CD8-positive, alpha-beta memory T cell (primary cell): Measurements from ENCODE around the gene CIP2A. TPM values are rescaled to one million over a fixed set of nuclear protein-coding genes. Genes with fewer than 3 reads are reported as not detected.

ENCODE experiments used
- CTCF ChIA-PET: fragments of 350-600 bp; sonication (Branson Sonifier 250); formaldehyde crosslinking; loops from one replicate; lab custom pipeline; 2021; ENCODE audit warnings: antibody characterized with exemption; lab: Charles Lee
- POLR2A ChIA-PET: fragments of 350-600 bp; sonication (Branson Sonifier 250); formaldehyde crosslinking; loops from one replicate; lab custom pipeline; 2021; ENCODE audit warnings: antibody characterized with exemption; lab: Charles Lee
- DNase-seq, 5 donors: peaks; one replicate each; pipeline versions ENCODE4 v3.0.0 to v3.0.0-alpha.2; 2020 to 2022; ENCODE audit warnings: mixed read lengths in 1 of 5
- H3K27ac ChIP-seq: one replicate; pipeline ENCODE4 v1.7.0; 2013; ENCODE audit warnings: low read depth, mild to moderate bottlenecking, low read length, moderate library complexity
- H3K27me3 ChIP-seq: 2 replicates; pipeline ENCODE4 v1.7.0; 2013; ENCODE audit warnings: low read length, mild to moderate bottlenecking; ENCODE audit not compliant: insufficient read depth, poor library complexity, severe bottlenecking
- H3K36me3 ChIP-seq: 2 replicates; pipeline ENCODE4 v1.7.0; 2013; ENCODE audit warnings: mild to moderate bottlenecking, low read length, moderate library complexity; ENCODE audit not compliant: insufficient read depth
- H3K4me1 ChIP-seq: 2 replicates; pipeline ENCODE4 v1.7.0; 2013; ENCODE audit warnings: mild to moderate bottlenecking, low read length, moderate library complexity; ENCODE audit not compliant: insufficient read depth
- H3K4me3 ChIP-seq: 2 replicates; pipeline ENCODE4 v1.7.0; 2013; ENCODE audit warnings: mild to moderate bottlenecking, low read length
- H3K9me3 ChIP-seq: 2 replicates; pipeline ENCODE4 v1.7.0; 2013; ENCODE audit warnings: mild to moderate bottlenecking, low read length
- H3K27ac Mint-ChIP-seq, 8 donors: one replicate each; pipeline ENCODE4 v1.8.0; 2020 to 2021; ENCODE audit warnings: mixed read lengths in 8 of 8, mild to moderate bottlenecking in 6 of 8, inconsistent platforms in 3 of 8, moderate library complexity in 3 of 8
- H3K27me3 Mint-ChIP-seq, 2 donors: one replicate each; pipeline ENCODE4 v1.8.0; 2020 to 2021; ENCODE audit warnings: mixed read lengths in 2 of 2, mild to moderate bottlenecking in 1 of 2, moderate library complexity in 1 of 2
- H3K36me3 Mint-ChIP-seq, 3 donors: one replicate each; pipeline ENCODE4 v1.8.0; 2020 to 2021; ENCODE audit warnings: mixed read lengths in 3 of 3, inconsistent platforms in 1 of 3, mild to moderate bottlenecking in 1 of 3
- H3K4me1 Mint-ChIP-seq, 3 donors: one replicate each; pipeline ENCODE4 v1.8.0; 2020 to 2021; ENCODE audit warnings: mixed read lengths in 3 of 3, inconsistent platforms in 1 of 3, mild to moderate bottlenecking in 1 of 3
- H3K4me3 Mint-ChIP-seq, 7 donors: one replicate each; pipeline ENCODE4 v1.8.0; 2020 to 2021; ENCODE audit warnings: mixed read lengths in 7 of 7, mild to moderate bottlenecking in 6 of 7, moderate library complexity in 4 of 7, inconsistent platforms in 2 of 7
- H3K9me3 Mint-ChIP-seq, 5 donors: one replicate each; pipeline ENCODE4 v1.8.0; 2020 to 2022; ENCODE audit warnings: mixed read lengths in 5 of 5, mild to moderate bottlenecking in 3 of 5, moderate library complexity in 2 of 5, inconsistent platforms in 1 of 5
- polyA plus RNA-seq: library from polyadenylated mRNA; unstranded; fragments of 300-500 nt; fragmentation: Illumina TruSeq; gene quantifications from one replicate; pipeline ENCODE4 v1.2.3, GENCODE V29; 2021
- total RNA-seq, 2 experiments: library from RNA; stranded (reverse); gene quantifications; one replicate each; pipeline ENCODE4 v1.2.3, GENCODE V29; 2021

CIP2A gene
- total and polyA plus RNA-seq, 3 experiments from 2014 or later: 3.5 to 42.6 (median 41.7) TPM

- POLR2A ChIA-PET: no interaction called here
- no peaks in the 10 kb centered on the region for H3K4me1 ChIP-seq
These were observed 64.0 kb downstream of the CIP2A start for GRCh38 chr3:108525256-108525655.

GRCh38 chr3:108524537-108524936 lies 64.7 kb downstream of the CIP2A start:
- POLR2A ChIA-PET: no interaction called here
- H3K36me3 ChIP-seq: no peaks in the 10 kb centered on the region
- peaks cover 4 to 6% of the 10 kb centered on the region in 2 donors for H3K27me3 Mint-ChIP-seq
- no peaks in the 10 kb centered on the region for H3K4me1 ChIP-seq
- no peaks in the 10 kb centered on the region for H3K9me3 ChIP-seq
- H3K9me3 Mint-ChIP-seq: no peaks in the 10 kb centered on the region
- CTCF ChIA-PET: no interaction called here
- no peak overlapping the region for H3K4me3 Mint-ChIP-seq
- no peak for DNase-seq
- H3K4me1 Mint-ChIP-seq: no peaks in the 10 kb centered on the region
- H3K4me3 ChIP-seq: no peak overlapping the region
- no peak overlapping the region for H3K27ac ChIP-seq
- H3K36me3 Mint-ChIP-seq: peaks cover 0 to 1% (median 0%) of the 10 kb centered on the region in 3 donors
- H3K27ac Mint-ChIP-seq: no peak overlapping the region
- no peaks in the 10 kb centered on the region for H3K27me3 ChIP-seq

More at GRCh38 chr3:108525256-108525655, 64.0 kb downstream of the CIP2A start:
- no peak overlapping the region for H3K4me3 Mint-ChIP-seq
- Histone ChIP-seq H3K27ac (no peak overlapping the region), H3K27me3 (no peaks in the 10 kb centered on the region), H3K36me3 (no peaks in the 10 kb centered on the region), H3K4me3 (no peak overlapping the region), H3K9me3 (no peaks in the 10 kb centered on the region)
- CTCF ChIA-PET: no interaction called here
- no peak for DNase-seq
- H3K36me3 Mint-ChIP-seq: peaks cover 0 to 1% (median 0%) of the 10 kb centered on the region in 3 donors
- no peak overlapping the region for H3K27ac Mint-ChIP-seq
- H3K27me3 Mint-ChIP-seq: peaks cover 7 to 13% of the 10 kb centered on the region in 2 donors
- no peaks in the 10 kb centered on the region for H3K9me3 Mint-ChIP-seq
- no peaks in the 10 kb centered on the region for H3K4me1 Mint-ChIP-seq

DNA sequence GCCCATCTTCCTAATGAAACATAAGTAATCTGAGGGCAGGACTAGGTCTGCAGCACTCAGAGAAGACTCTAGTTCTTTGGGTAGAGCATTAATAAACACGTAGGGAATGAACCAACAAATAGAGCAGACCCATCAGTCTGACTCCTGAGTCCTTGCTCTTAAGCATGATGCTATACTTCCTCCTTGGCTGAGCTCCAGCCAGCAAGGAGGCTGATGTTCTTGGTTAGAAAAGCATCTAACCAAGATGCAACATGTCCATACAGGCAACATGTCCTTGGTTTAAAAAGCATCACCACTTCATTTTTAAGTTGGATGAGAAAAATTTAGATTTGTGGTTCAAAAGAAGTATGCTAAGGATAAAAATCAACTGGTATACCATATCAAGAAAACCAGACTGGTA lies 70.3 kb downstream of the CIP2A start:
- H3K36me3 Mint-ChIP-seq: no peaks in the 10 kb centered on the region
- Histone ChIP-seq H3K9me3 (no peaks in the 10 kb centered on the region), H3K4me1 (no peaks in the 10 kb centered on the region), H3K4me3 (no peak overlapping the region), H3K36me3 (no peaks in the 10 kb centered on the region), H3K27me3 (no peaks in the 10 kb centered on the region), H3K27ac (no peak overlapping the region)
- ChIA-PET POLR2A (no interaction called here), CTCF (interaction anchor here (1.7 kb wide), 1 partner anchor 41 kb away, joined by 4 read pairs; no protein-coding TSS in a partner anchor)
- no peak overlapping the region for H3K4me3 Mint-ChIP-seq
- peaks cover 0 to 1% (median 0%) of the 10 kb centered on the region in 5 donors for H3K9me3 Mint-ChIP-seq
- no peaks in the 10 kb centered on the region for H3K4me1 Mint-ChIP-seq
- no peak for DNase-seq
- no peak overlapping the region for H3K27ac Mint-ChIP-seq
- peaks cover 0 to 2% of the 10 kb centered on the region in 2 donors for H3K27me3 Mint-ChIP-seq

DNA sequence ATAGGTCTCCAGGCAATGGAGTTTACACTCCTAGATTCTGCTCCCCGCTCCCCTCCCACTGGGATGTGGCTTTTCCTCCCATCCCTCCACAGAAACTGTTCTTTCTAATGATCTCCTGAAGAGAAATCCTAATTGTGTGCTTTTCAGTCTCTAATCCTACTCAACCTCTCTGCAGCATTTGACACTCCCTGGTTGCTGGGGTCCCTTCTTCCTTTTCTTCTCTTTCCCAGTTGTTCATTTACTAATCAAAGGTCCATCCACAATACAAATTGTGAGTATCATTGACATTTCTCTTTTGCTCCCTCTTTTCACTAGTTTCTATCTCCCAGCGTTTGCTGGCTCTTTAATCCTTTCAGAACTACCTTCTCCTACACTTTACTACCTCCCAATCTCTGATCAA lies 72.4 kb downstream of the CIP2A start:
- Histone ChIP-seq H3K4me1 (no peaks in the 10 kb centered on the region), H3K9me3 (no peaks in the 10 kb centered on the region), H3K27me3 (no peaks in the 10 kb centered on the region), H3K36me3 (no peaks in the 10 kb centered on the region), H3K27ac (no peak overlapping the region), H3K4me3 (no peak overlapping the region)
- H3K27ac Mint-ChIP-seq: no peak overlapping the region
- peaks cover 0 to 2% of the 10 kb centered on the region in 2 donors for H3K27me3 Mint-ChIP-seq
- DNase-seq: no peak
- POLR2A ChIA-PET: no interaction called here
- CTCF ChIA-PET: interaction anchor here (0.6 kb wide), 1 partner anchor 17 kb away, joined by 3 read pairs; no protein-coding TSS in a partner anchor
- H3K4me1 Mint-ChIP-seq: no peaks in the 10 kb centered on the region
- no peak overlapping the region for H3K4me3 Mint-ChIP-seq
- H3K36me3 Mint-ChIP-seq: no peaks in the 10 kb centered on the region
- H3K9me3 Mint-ChIP-seq: peaks cover 0 to 1% (median 0%) of the 10 kb centered on the region in 5 donors

GRCh38 chr3:108513961-108514360 lies 75.3 kb downstream of the CIP2A start:
- POLR2A ChIA-PET: no interaction called here
- H3K9me3 Mint-ChIP-seq: peaks cover 0 to 1% (median 0%) of the 10 kb centered on the region in 5 donors
- no peaks in the 10 kb centered on the region for H3K36me3 Mint-ChIP-seq

GRCh38 chr3:108512671-108513070 lies 76.6 kb downstream of the CIP2A start:
- Histone ChIP-seq H3K27ac (no peak overlapping the region), H3K36me3 (no peaks in the 10 kb centered on the region), H3K9me3 (no peaks in the 10 kb centered on the region), H3K4me3 (no peak overlapping the region), H3K27me3 (no peaks in the 10 kb centered on the region), H3K4me1 (no peaks in the 10 kb centered on the region)
- no peak for DNase-seq
- no peak overlapping the region for H3K4me3 Mint-ChIP-seq
- POLR2A ChIA-PET: no interaction called here
- no peaks in the 10 kb centered on the region for H3K27me3 Mint-ChIP-seq
- no peak overlapping the region for H3K27ac Mint-ChIP-seq
- no peaks in the 10 kb centered on the region for H3K4me1 Mint-ChIP-seq
- no peaks in the 10 kb centered on the region for H3K36me3 Mint-ChIP-seq
- no peaks in the 10 kb centered on the region for H3K9me3 Mint-ChIP-seq
- CTCF ChIA-PET: interaction anchor here (1.0 kb wide), 1 partner anchor 22 kb away, joined by 3 read pairs; no protein-coding TSS in a partner anchor

More at GRCh38 chr3:108513961-108514360, 75.3 kb downstream of the CIP2A start:
- DNase-seq: no peak
- no peaks in the 10 kb centered on the region for H3K4me1 Mint-ChIP-seq
- CTCF ChIA-PET: no interaction called here
- no peak overlapping the region for H3K27ac Mint-ChIP-seq
- H3K27me3 Mint-ChIP-seq: peaks cover 0 to 2% of the 10 kb centered on the region in 2 donors
- no peak overlapping the region for H3K4me3 ChIP-seq
- no peaks in the 10 kb centered on the region for H3K4me1 ChIP-seq
- no peaks in the 10 kb centered on the region for H3K36me3 ChIP-seq
- no peak overlapping the region for H3K27ac ChIP-seq
- H3K27me3 ChIP-seq: no peaks in the 10 kb centered on the region
- H3K9me3 ChIP-seq: no peaks in the 10 kb centered on the region
- no peak overlapping the region for H3K4me3 Mint-ChIP-seq

GRCh38 chr3:108511490-108511889 lies 77.7 kb downstream of the CIP2A start:
- Histone ChIP-seq H3K4me1 (no peaks in the 10 kb centered on the region), H3K27ac (no peak overlapping the region), H3K9me3 (no peaks in the 10 kb centered on the region), H3K27me3 (no peaks in the 10 kb centered on the region), H3K4me3 (no peak overlapping the region), H3K36me3 (no peaks in the 10 kb centered on the region)
- Mint-ChIP-seq H3K27ac (no peak overlapping the region), H3K4me3 (no peak overlapping the region), H3K36me3 (no peaks in the 10 kb centered on the region), H3K4me1 (no peaks in the 10 kb centered on the region), H3K9me3 (no peaks in the 10 kb centered on the region), H3K27me3 (no peaks in the 10 kb centered on the region)
- DNase-seq: no peak
- POLR2A ChIA-PET: no interaction called here
- CTCF ChIA-PET: interaction anchor here (1.0 kb wide), 1 partner anchor 21 kb away, joined by 3 read pairs; no protein-coding TSS in a partner anchor

- DNase-seq: no peak
- Histone ChIP-seq H3K27ac (no peak overlapping the region), H3K4me3 (no peak overlapping the region), H3K27me3 (no peaks in the 10 kb centered on the region), H3K4me1 (no peaks in the 10 kb centered on the region), H3K9me3 (no peaks in the 10 kb centered on the region), H3K36me3 (no peaks in the 10 kb centered on the region)
- no peak overlapping the region for H3K27ac Mint-ChIP-seq
- POLR2A ChIA-PET: no interaction called here
- H3K4me1 Mint-ChIP-seq: no peaks in the 10 kb centered on the region
- no peaks in the 10 kb centered on the region for H3K27me3 Mint-ChIP-seq
- CTCF ChIA-PET: no interaction called here
- H3K4me3 Mint-ChIP-seq: no peak overlapping the region
- no peaks in the 10 kb centered on the region for H3K36me3 Mint-ChIP-seq
- H3K9me3 Mint-ChIP-seq: no peaks in the 10 kb centered on the region
These were observed 78.2 kb downstream of the CIP2A start for GRCh38 chr3:108511055-108511454.
